Aortic smooth muscle cell (primary cell): Measurements from ENCODE around the gene TRPC4. TPM values are rescaled to one million over a fixed set of nuclear protein-coding genes. Genes with fewer than 3 reads are reported as not detected.

ENCODE experiments used
- total RNA-seq: library from RNA; depleted of rRNA; stranded (reverse); fragments of >200 nt; gene quantifications from 2 replicates; pipeline ENCODE4 v1.2.3, GENCODE V29; 2014

The TRPC4 gene
- 13.1 and 17.2 TPM in 2 replicates for total RNA-seq

DNA sequence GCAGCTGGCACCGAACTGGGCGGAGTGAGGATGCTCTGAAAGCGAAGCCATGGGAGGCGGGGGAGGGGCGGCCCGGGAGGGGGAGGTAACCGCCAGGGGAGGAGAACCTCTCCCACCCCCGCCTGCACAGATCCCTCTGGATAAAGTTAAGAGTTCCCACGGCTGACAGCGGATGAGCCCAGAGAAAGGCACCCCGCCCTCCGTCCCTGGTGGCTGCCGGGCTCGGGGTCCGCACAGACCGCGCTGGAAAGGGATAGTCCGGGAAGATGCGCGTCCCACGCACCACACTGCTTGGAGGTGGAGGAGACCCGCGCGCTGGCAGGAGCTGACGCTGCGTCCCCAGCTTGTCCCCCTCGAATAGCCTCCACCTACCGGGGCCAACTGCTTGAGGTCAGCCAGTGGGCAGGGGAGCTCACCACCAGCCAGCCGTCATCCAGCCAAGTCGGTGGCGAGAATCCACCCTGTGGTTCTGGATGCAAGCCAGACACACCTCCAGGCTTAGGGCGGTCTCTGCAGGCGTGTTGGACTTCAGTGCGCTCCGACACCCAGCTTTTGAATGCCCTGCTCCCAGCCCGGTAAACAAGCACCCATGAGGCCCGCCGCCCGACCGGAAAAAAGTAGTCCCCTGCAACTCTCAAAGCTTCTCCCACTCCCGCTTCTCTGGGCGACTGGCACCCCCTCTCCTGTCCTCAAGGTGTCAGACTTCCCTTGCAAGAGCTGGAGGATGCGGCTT lies at the start of gene TRPC4:
TRPC4 (minus strand) TSS at position 17 of the 733 bp plus-strand sequence. CDS start 86,439 bp downstream, outside the sequence.

DNA sequence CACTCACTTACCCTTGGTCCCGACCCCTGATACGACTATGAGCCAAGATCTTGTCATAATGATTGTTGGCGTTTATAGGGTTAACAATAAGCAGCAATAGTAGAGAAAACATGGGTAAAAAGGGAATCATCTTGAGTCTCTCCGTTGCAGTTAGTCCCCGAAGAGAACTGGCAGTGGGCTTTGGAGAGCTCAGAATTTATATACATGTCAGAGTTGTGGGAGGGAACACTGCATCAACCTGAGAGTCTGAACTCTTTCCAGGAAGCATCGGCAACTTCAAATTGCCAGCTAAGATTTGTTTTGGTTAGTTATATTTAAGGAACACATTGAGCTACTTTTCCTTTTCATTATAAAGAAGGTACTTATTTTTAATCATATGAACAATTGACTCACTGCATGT lies 271.0 kb downstream of the TRPC4 start, which contains the start of gene POSTN:
POSTN (minus strand) TSS at position 172 of the 400 bp plus-strand sequence; CDS start at position 130, 42 bp downstream.

